HCT116 (cell line): ENCODE results near the gene TACC2. TPM values are rescaled to one million over a fixed set of nuclear protein-coding genes. Genes with fewer than 3 reads are reported as not detected.

Experiments
- ATAC-seq: fragments of 200-7000 bp; cut with Tn5 transposase; 2 replicates; pipeline ENCODE4 v1.9.1; 2020; ENCODE audit warnings: mild to moderate bottlenecking, moderate library complexity
- BruUV-seq: library from RNA; stranded (reverse); fragments of 400-500 nt; replicated peaks from 2 replicates; lab custom pipeline; 2021; lab: Mats Ljungman, UMichigan
- CTCF ChIA-PET: fragments of 300-600 bp; sonication (Branson Sonifier 250); formaldehyde crosslinking; loops from one replicate; lab custom pipeline; 2021; ENCODE audit warnings: antibody characterized with exemption; lab: Charles Lee
- POLR2A ChIA-PET: fragments of 300-600, 350-600 bp; sonication (Branson Sonifier 250); formaldehyde crosslinking; loops from one replicate; lab custom pipeline; 2021; ENCODE audit warnings: antibody characterized with exemption; lab: Charles Lee
- RAD21 ChIA-PET, 2 experiments: fragments of 300-600 bp; sonication (Branson Sonifier 250); formaldehyde crosslinking; loops; one replicate each; lab custom pipeline; 2023; ENCODE audit warnings: low total read pairs in 2 of 2; ENCODE audit not compliant: uncharacterized antibody in 2 of 2, unreplicated experiment in 2 of 2, low non-redundant PET in 1 of 2; lab: Charles Lee
- DNase-seq: peaks from one replicate; pipeline ENCODE4 v3.0.0-alpha.2; 2010; ENCODE audit warnings: low read depth, low spot score
- H2AFZ ChIP-seq: fragments of 200-600 bp; shearing (Covaris generic), sonication (generic); 2 replicates; pipeline ENCODE4 v1.6.1; 2017; ENCODE audit warnings: low read depth, mixed run types, mixed read lengths, antibody characterized with exemption, low read length; ENCODE audit not compliant: poor library complexity, severe bottlenecking
- H3K27ac ChIP-seq: 2 replicates; pipeline ENCODE4 v1.5.1; 2012; ENCODE audit warnings: low read depth, low read length
- H3K27me3 ChIP-seq: fragments of 200-600 bp; sonication (generic); 2 replicates; pipeline ENCODE4 v1.6.1; 2016; ENCODE audit warnings: mixed run types, low read length, mixed read lengths; ENCODE audit not compliant: insufficient read depth
- H3K36me3 ChIP-seq, 2 experiments: fragments of 200-500 bp in 1 of 2; fragments of 200-600 bp in 1 of 2; sonication (Bioruptor generic) in 1 of 2; sonication (generic) in 1 of 2; 2 replicates each; pipeline versions ENCODE4 v1.5.1 to v1.6.1; 2014 to 2016; ENCODE audit warnings: low read length in 2 of 2, inconsistent platforms in 1 of 2, mixed read lengths in 1 of 2, mixed run types in 1 of 2; ENCODE audit not compliant: insufficient read depth in 2 of 2, control insufficient read depth in 1 of 2
- H3K4me1 ChIP-seq, 2 experiments: fragments of 200-600 bp in 1 of 2; sonication (generic) in 1 of 2; 2 replicates each; pipeline versions ENCODE4 v1.5.1 to v1.6.1; 2012 to 2017; ENCODE audit warnings: low read length in 2 of 2, inconsistent platforms in 1 of 2, mild to moderate bottlenecking in 1 of 2, mixed read lengths in 1 of 2, mixed run types in 1 of 2, moderate library complexity in 1 of 2; ENCODE audit not compliant: insufficient read depth in 2 of 2, control insufficient read depth in 1 of 2
- H3K4me2 ChIP-seq: fragments of 200-600 bp; sonication (generic); 2 replicates; pipeline ENCODE4 v1.6.1; 2017; ENCODE audit warnings: mixed run types, low read length, mixed read lengths
- H3K4me3 ChIP-seq, 2 experiments: fragments of 200-600 bp in 1 of 2; sonication (generic) in 1 of 2; replicated peaks in 1 of 2; 2 replicates each; pipeline ENCODE4 v1.5.1; 2011 to 2016; ENCODE audit warnings: low read length in 2 of 2, control low read depth in 1 of 2, low read depth in 1 of 2, mild to moderate bottlenecking in 1 of 2, mixed read lengths in 1 of 2, mixed run types in 1 of 2
- H3K79me2 ChIP-seq: fragments of 200-600 bp; sonication (generic); 2 replicates; pipeline ENCODE4 v1.6.1; 2017; ENCODE audit warnings: mild to moderate bottlenecking, mixed run types, low read length, moderate library complexity, mixed read lengths; ENCODE audit not compliant: insufficient read depth
- H3K9ac ChIP-seq: fragments of 200-600 bp; sonication (generic); 2 replicates; pipeline ENCODE4 v1.6.1; 2016; ENCODE audit warnings: low read length, mixed read lengths
- H3K9me2 ChIP-seq: fragments of 200-600 bp; sonication (generic), shearing (Covaris generic); 2 replicates; pipeline ENCODE4 v1.6.1; 2017; ENCODE audit warnings: mixed run types, mild to moderate bottlenecking, moderate library complexity; ENCODE audit not compliant: insufficient read depth
- H3K9me3 ChIP-seq, 2 experiments: fragments of 200-500 bp in 1 of 2; fragments of 200-600 bp in 1 of 2; sonication (Bioruptor generic) in 1 of 2; sonication (generic) in 1 of 2; 2 replicates each; pipeline ENCODE4 v1.6.1; 2014 to 2017; ENCODE audit warnings: low read length in 2 of 2, mixed read lengths in 2 of 2, inconsistent platforms in 1 of 2, low read depth in 1 of 2, mild to moderate bottlenecking in 1 of 2, mixed run types in 1 of 2, moderate library complexity in 1 of 2; ENCODE audit not compliant: control insufficient read depth in 1 of 2, insufficient read depth in 1 of 2
- H4K20me1 ChIP-seq: fragments of 200-600 bp; sonication (generic), shearing (Covaris generic); 2 replicates; pipeline ENCODE4 v1.6.1; 2017; ENCODE audit warnings: mixed run types, mild to moderate bottlenecking, moderate library complexity; ENCODE audit not compliant: insufficient read depth
- CBX3 ChIP-seq: IDR thresholded peaks from 2 replicates; pipeline ENCODE4 v1.6.1; 2012; ENCODE audit warnings: low read depth
- CTCF ChIP-seq, 3 experiments: fragments of 200-600 bp in 1 of 3; sonication (generic) in 1 of 3; IDR thresholded peaks in 2 of 3; conservative IDR thresholded peaks in 1 of 3; 2 replicates each; pipeline ENCODE4 v1.5.1; 2012 to 2017; ENCODE audit warnings: low read depth in 2 of 3, low read length in 2 of 3, antibody characterized with exemption in 1 of 3, borderline replicate concordance in 1 of 3, control low read depth in 1 of 3, mild to moderate bottlenecking in 1 of 3, mixed read lengths in 1 of 3, mixed run types in 1 of 3, moderate library complexity in 1 of 3; ENCODE audit not compliant: insufficient read depth in 1 of 3
- EGR1 ChIP-seq: IDR thresholded peaks from 2 replicates; pipeline ENCODE4 v1.6.1; 2012; ENCODE audit warnings: low read depth
- ELF1 ChIP-seq: IDR thresholded peaks from 2 replicates; pipeline ENCODE4 v1.6.1; 2012; ENCODE audit warnings: low read depth, borderline replicate concordance
- EZH2 ChIP-seq: fragments of 200-600 bp; sonication (generic); IDR thresholded peaks from 2 replicates; pipeline ENCODE4 v1.6.1; 2017; ENCODE audit warnings: antibody characterized with exemption, mixed run types
- POLR2A ChIP-seq: IDR thresholded peaks from 2 replicates; pipeline ENCODE4 v1.7.0; 2011; ENCODE audit warnings: borderline replicate concordance; ENCODE audit not compliant: insufficient read depth, insufficient read length; ENCODE audit errors: extremely low read depth
- SIN3A ChIP-seq: IDR thresholded peaks from 2 replicates; pipeline ENCODE4 v1.6.1; 2012; ENCODE audit warnings: low read depth
- SP1 ChIP-seq: IDR thresholded peaks from 2 replicates; pipeline ENCODE4 v1.6.1; 2012; ENCODE audit warnings: low read depth
- SRF ChIP-seq: IDR thresholded peaks from 2 replicates; pipeline ENCODE4 v1.6.1; 2012; ENCODE audit warnings: low read depth
- TCF7L2 ChIP-seq: IDR thresholded peaks from 2 replicates; pipeline ENCODE4 v1.7.0; 2011; ENCODE audit warnings: borderline replicate concordance, inconsistent platforms; ENCODE audit not compliant: insufficient read depth, insufficient read length; ENCODE audit errors: extremely low read depth
- YY1 ChIP-seq: IDR thresholded peaks from 2 replicates; pipeline ENCODE4 v1.6.1; 2011; ENCODE audit warnings: low read length, low read depth, moderate library complexity, mild to moderate bottlenecking; ENCODE audit not compliant: insufficient replicate concordance; ENCODE audit errors: extremely low read depth
- ZBTB33 ChIP-seq: IDR thresholded peaks from 2 replicates; pipeline ENCODE4 v1.6.1; 2011; ENCODE audit warnings: mild to moderate bottlenecking, low read length, moderate library complexity; ENCODE audit not compliant: insufficient replicate concordance; ENCODE audit errors: extremely low read depth
- ZFX ChIP-seq: fragments of 450-650 bp; IDR thresholded peaks from 2 replicates; pipeline ENCODE4 v1.6.1; 2017
- ZNF274 ChIP-seq: fragments of 200-500 bp; sonication (Bioruptor generic); IDR thresholded peaks from 2 replicates; pipeline ENCODE4 v1.6.1; 2014; ENCODE audit warnings: mild to moderate bottlenecking, low read depth, low read length, inconsistent platforms
- intact Hi-C: fragments of 100-400 bp; cut with micrococcal nuclease; formaldehyde crosslinking; loops from 2 replicates; pipeline ENCODE4 v1.10.0; 2022
- total RNA-seq: library from RNA; stranded (reverse); gene quantifications from one replicate; pipeline ENCODE4 v1.2.1, GENCODE V29; 2021; ENCODE audit not compliant: unreplicated experiment

Gene TACC2
- total RNA-seq, 1 experiment from 2014 or later, result 38.6 TPM

GRCh38 chr10:122049076-122049475 is 60.1 kb downstream of the TACC2 start:
- no peak for ATAC-seq
- H3K36me3 ChIP-seq, result no peaks in the 10 kb centered on the region
- POLR2A ChIA-PET, result no interaction called here
- no peaks in the 10 kb centered on the region for H4K20me1 ChIP-seq
- no peak overlapping the region for H3K9ac ChIP-seq
- BruUV-seq, result no TSS peak
- H3K27ac ChIP-seq, result no peak overlapping the region
- CTCF ChIA-PET, result interaction anchor here (2.0 kb wide), 1 partner anchor 9 kb away, joined by 8 read pairs; no protein-coding TSS in a partner anchor
- no peak for DNase-seq
- H3K4me2 ChIP-seq, result no peak overlapping the region
- no peak overlapping the region for H2AFZ ChIP-seq
- TF ChIP-seq SRF, result no peak
- no peak for TF ChIP-seq ZBTB33
- no peak for TF ChIP-seq TCF7L2
- TF ChIP-seq SP1, result no peak
- no peak for TF ChIP-seq ELF1
- no peak for TF ChIP-seq ZNF274
- intact Hi-C loops, result no loop called here
- H3K27me3 ChIP-seq, result no peaks in the 10 kb centered on the region
- peaks cover 18 to 26% of the 10 kb centered on the region in 2 experiments for H3K4me1 ChIP-seq
- H3K9me2 ChIP-seq, result no peaks in the 10 kb centered on the region
- H3K4me3 ChIP-seq, result no peak overlapping the region
- H3K79me2 ChIP-seq, result no peaks in the 10 kb centered on the region
- RAD21 ChIA-PET, result no interaction called here
- no peaks in the 10 kb centered on the region for H3K9me3 ChIP-seq

- POLR2A ChIA-PET, result interaction anchor here (1.6 kb wide), 1 partner anchor 13 kb away, joined by 5 read pairs; no protein-coding TSS in a partner anchor
- TF ChIP-seq ZFX (no peak), YY1 (no peak), TCF7L2 (no peak), EZH2 (no peak), ELF1 (no peak), CTCF (IDR thresholded peaks at IDR 0.05 in 2 of 3, conservative IDR thresholded peaks at IDR 0.05 in 1 of 3; ENCODE audit: borderline replicate concordance in 1 of 3, insufficient read depth in 1 of 3, low read depth in 2 of 3, low read length in 2 of 3) (no peak), SRF (no peak), POLR2A (no peak), CBX3 (no peak), ZBTB33 (no peak), EGR1 (no peak), SIN3A (no peak)
These were observed 61.3 kb downstream of the TACC2 start for GRCh38 chr10:122050311-122050710.

More at GRCh38 chr10:122050311-122050710, 61.3 kb downstream of the TACC2 start:
- Histone ChIP-seq H4K20me1 (no peaks in the 10 kb centered on the region), H3K36me3 (no peaks in the 10 kb centered on the region), H3K4me3 (no peak overlapping the region), H3K9me3 (no peaks in the 10 kb centered on the region), H3K79me2 (no peaks in the 10 kb centered on the region), H3K4me1 (peaks cover 7 to 14% of the 10 kb centered on the region in 2 experiments), H3K9me2 (no peaks in the 10 kb centered on the region), H3K27ac (no peak overlapping the region), H2AFZ (no peak overlapping the region), H3K4me2 (no peak overlapping the region), H3K27me3 (no peaks in the 10 kb centered on the region), H3K9ac (no peak overlapping the region)
- ChIA-PET RAD21 (no interaction called here), CTCF (interaction anchor here (2.0 to 2.8 kb wide), 2 partner anchors 10 kb away, joined by 8 to 27 read pairs; no protein-coding TSS in a partner anchor)
- intact Hi-C loops, result loop anchor here (5.0 kb wide), 1 partner anchor 217 kb away; no protein-coding TSS in a partner anchor
- DNase-seq (no peak), ATAC-seq (no peak)
- BruUV-seq, result no TSS peak
